GM12891 (cell line): Measurements from ENCODE around the gene TH.

ENCODE experiments used
- POLR2A ChIP-seq: IDR thresholded peaks from 2 replicates; pipeline ENCODE4 v1.6.1; 2011; ENCODE audit warnings: low read depth, low read length, control low read depth
- POLR2AphosphoS5 ChIP-seq: IDR thresholded peaks from 2 replicates; pipeline ENCODE4 v1.6.1; 2011; ENCODE audit warnings: low read depth, low read length, control low read depth
- TAF1 ChIP-seq: IDR thresholded peaks from 2 replicates; pipeline ENCODE4 v1.6.1; 2011; ENCODE audit warnings: low read depth, low read length, control low read depth

GRCh38 chr11:2171591-2172003, at the start of gene TH:
- TF ChIP-seq POLR2A (no peak), POLR2AphosphoS5 (no peak), TAF1 (no peak)
